A172 (cell line): Measurements from ENCODE around the gene FLRT1. TPM values are rescaled to one million over a fixed set of nuclear protein-coding genes. Genes with fewer than 3 reads are reported as not detected.

Experiments used
- DNase-seq: peaks from one replicate; pipeline ENCODE4 v3.0.0-alpha.2; 2015; ENCODE audit warnings: low spot score
- total RNA-seq: library from RNA; depleted of rRNA; stranded (reverse); fragments of >200 nt; shearing (Covaris generic); gene quantifications from 2 replicates; pipeline ENCODE4 v1.2.3, GENCODE V29; 2014; rRNA removed

Gene FLRT1
- total RNA-seq, 1 experiment from 2014 or later, result not detected

GRCh38 chr11:64084951-64085710 is 49.4 kb downstream of the FLRT1 start:
- no peak for DNase-seq

Other genes with a start within 250 kb of the FLRT1 start
- 23.0 and 40.1 TPM in 2 replicates for gene SPINDOC, start 222.5 kb upstream of the FLRT1 start, total RNA-seq
- 14.8 TPM in 2 replicates for gene MARK2, start 196.8 kb upstream of the FLRT1 start, total RNA-seq
- 0.05 and 0.14 TPM in 2 replicates for gene RCOR2, start 118.8 kb upstream of the FLRT1 start, total RNA-seq
- 12.5 and 19.8 TPM in 2 replicates for gene NAA40, start 96.9 kb upstream of the FLRT1 start, total RNA-seq
- gene COX8A, start 61.3 kb upstream of the FLRT1 start, total RNA-seq, result 536 and 679 TPM in 2 replicates
- gene OTUB1, start 49.5 kb upstream of the FLRT1 start, total RNA-seq, result 31.5 and 41.5 TPM in 2 replicates
- 2.9 and 6.3 TPM in 2 replicates for gene MACROD1, start 130.2 kb downstream of the FLRT1 start, total RNA-seq
- 424 and 474 TPM in 2 replicates for gene STIP1, start 150.2 kb downstream of the FLRT1 start, total RNA-seq
- gene FERMT3, start 170.8 kb downstream of the FLRT1 start, total RNA-seq, result 15.1 and 18.7 TPM in 2 replicates
- 33.8 and 47.3 TPM in 2 replicates for gene TRPT1, start 190.3 kb downstream of the FLRT1 start, total RNA-seq
- gene NUDT22, start 190.3 kb downstream of the FLRT1 start, total RNA-seq, result 49.3 and 71.5 TPM in 2 replicates
- 3.0 and 12.0 TPM in 2 replicates for gene DNAJC4, start 194.6 kb downstream of the FLRT1 start, total RNA-seq
- gene VEGFB, start 198.7 kb downstream of the FLRT1 start, total RNA-seq, result 24.4 and 33.0 TPM in 2 replicates
- 40.5 and 55.9 TPM in 2 replicates for gene FKBP2, start 205.2 kb downstream of the FLRT1 start, total RNA-seq
- 455 and 478 TPM in 2 replicates for gene PPP1R14B, start 211.0 kb downstream of the FLRT1 start, total RNA-seq
- gene PLCB3, start 215.6 kb downstream of the FLRT1 start, total RNA-seq, result 51.0 and 64.8 TPM in 2 replicates
- gene BAD, start 248.7 kb downstream of the FLRT1 start, total RNA-seq, result 219 TPM in 2 replicates
- gene GPR137, start 249.9 kb downstream of the FLRT1 start, total RNA-seq, result 52.1 and 60.8 TPM in 2 replicates